GM19438 (cell line): Measurements from ENCODE around the gene DDB1.

Experiments used
- ATAC-seq: cut with Tn5 transposase; IDR thresholded peaks from one replicate; pipeline ENCODE4 v1.9.1; 2021; ENCODE audit warnings: low read depth; ENCODE audit not compliant: unreplicated experiment

DDB1 gene

DNA sequence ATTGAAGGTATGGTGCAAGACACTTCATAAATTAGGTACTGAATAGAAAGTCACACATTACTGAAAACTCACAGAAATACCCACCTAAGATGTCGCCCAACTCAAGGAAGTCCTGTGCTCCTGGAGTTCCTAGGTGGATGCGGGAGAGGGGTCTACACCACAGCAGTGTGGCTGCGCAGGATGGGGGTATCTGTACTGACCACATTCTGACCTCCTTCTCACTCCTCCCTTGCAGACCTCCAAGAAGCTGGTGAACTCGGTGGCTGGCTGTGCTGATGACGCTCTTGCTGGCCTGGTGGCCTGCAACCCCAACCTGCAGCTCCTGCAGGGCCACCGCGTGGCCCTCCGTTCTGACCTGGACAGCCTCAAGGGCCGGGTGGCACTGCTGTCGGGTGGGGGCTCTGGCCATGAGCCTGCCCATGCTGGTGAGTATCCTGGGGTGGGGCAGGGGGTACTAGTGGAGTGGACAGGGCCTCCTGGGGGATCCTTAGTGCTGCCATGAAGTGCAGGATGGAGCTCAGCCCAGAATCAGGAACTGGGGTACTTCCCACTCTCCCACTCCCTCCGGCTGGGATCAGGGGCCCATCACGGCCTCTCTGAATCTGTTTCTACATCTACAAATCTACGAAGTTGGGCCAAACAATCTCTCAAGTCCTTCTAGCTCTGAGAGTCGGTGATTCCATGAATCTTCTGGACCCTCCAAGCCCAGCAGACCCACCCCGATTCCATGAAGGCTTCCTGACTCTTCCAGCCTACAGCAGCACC lies 5.0 kb upstream of the DDB1 start:
- no peak for ATAC-seq

GRCh38 chr11:61336171-61336935 lies 3.4 kb upstream of the DDB1 start:
- no peak for ATAC-seq

DNA sequence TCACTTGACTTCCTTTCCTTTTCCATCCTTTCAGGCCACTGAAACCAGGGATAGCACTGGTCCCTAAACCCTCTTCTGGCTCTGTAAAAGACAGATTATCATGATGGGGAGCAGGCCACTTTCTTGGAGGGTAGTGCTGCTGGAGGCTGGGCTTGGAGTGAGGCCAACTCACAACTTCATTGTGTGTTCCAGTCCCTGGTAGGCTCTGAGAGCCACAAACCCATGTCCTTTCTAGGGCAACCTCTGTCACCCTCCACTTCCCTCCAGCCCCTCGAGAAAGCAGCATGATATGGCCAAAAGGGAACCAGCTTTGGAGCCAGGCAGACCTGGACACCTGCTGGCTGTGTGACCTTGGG lies 2.4 kb upstream of the DDB1 start:
- no peak for ATAC-seq

- ATAC-seq = no peak
Measured at GRCh38 chr11:61334434-61335354, 1.8 kb upstream of the DDB1 start.

DNA sequence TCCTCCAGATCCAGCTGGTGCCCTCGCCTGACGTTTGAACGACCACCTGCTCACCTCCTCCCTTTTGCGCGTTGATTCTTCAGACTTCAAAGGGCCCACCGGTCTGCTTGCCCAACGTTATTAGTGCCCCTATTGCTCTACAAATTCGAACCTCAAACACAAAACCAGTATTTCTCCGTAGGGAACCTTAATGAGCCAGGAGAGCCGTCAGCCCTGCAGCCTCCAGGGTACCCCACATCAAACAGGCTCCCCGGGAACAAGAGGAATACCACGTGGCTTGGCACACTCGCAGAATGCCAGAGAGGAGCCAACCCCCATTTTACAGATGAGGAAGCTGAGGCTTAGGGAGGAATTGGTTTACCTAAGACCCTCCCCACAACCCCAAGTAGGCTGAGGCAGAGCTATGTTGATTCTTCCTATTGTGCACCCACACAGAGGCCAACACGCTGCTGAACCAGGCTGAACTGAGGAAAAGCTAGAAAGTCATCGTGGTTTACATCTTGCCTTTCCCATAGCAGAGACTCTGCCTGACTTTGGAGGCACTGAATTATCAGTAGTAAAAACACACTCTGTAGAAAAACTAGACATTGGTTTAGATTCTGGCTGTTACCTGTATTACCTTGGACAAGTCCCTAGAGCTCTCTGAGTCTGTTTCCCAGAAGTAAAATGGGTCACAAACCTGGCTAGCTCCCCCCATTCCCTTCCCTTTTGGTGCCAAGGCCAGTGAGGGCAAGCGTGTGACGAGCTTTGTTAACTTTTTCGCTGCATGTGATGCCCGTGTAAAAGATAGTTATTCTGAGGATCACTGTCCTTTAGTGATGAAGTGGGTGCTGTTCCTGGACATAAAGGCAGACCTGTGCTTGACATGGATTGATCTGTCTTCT lies 887 bp upstream of the DDB1 start:
- no peak for ATAC-seq

- ATAC-seq = peak; percentile 4
Measured at GRCh38 chr11:61332281-61332796, 566 bp downstream of the DDB1 start.

- ATAC-seq = no peak
Measured at GRCh38 chr11:61331651-61332050, 1.3 kb downstream of the DDB1 start.

GRCh38 chr11:61329871-61330270 lies 3.0 kb downstream of the DDB1 start:
- no peak for ATAC-seq

- no peak for ATAC-seq
Measured at GRCh38 chr11:61328351-61328750, 4.6 kb downstream of the DDB1 start.

DNA sequence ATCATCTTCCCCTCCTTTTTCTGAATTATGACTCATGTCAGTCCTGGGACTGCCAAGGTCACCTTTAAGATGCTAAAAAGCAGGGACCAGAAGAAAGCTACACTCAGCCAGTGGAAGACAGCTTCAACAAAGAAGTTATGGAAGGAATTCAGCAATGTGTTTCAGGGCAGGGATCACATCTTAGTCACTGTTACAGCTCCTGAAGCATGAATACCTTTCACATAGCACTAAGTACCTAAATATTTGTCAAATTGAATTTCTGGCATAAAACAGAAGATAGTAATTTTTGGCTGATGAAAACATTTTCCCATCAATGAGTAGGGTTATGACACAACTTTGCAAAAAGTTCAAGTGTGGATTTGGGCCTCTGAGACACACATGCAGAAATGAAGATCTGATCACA lies 5.2 kb downstream of the DDB1 start:
- ATAC-seq = no peak

GRCh38 chr11:61325649-61326414 lies 7.1 kb downstream of the DDB1 start:
- ATAC-seq = no peak

DNA sequence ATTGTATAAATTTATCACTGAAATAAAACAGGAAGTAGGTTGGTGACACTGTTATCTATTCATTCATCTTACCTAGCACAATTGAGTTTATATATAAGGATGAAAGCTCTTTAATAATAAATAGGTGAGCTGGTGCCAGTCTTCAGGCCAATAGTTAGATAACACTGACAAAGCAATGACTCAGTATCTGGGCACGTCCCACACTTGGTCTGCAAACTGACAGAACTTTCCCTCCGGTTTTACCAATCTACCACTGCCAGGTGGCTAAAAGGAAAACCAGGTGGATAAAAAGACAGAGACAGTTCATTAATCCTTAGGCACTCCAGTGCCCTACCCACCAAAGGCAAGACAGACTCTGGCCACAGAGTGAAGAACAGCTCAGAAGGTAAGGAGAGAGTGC lies 17.6 kb downstream of the DDB1 start:
- no peak for ATAC-seq

DNA sequence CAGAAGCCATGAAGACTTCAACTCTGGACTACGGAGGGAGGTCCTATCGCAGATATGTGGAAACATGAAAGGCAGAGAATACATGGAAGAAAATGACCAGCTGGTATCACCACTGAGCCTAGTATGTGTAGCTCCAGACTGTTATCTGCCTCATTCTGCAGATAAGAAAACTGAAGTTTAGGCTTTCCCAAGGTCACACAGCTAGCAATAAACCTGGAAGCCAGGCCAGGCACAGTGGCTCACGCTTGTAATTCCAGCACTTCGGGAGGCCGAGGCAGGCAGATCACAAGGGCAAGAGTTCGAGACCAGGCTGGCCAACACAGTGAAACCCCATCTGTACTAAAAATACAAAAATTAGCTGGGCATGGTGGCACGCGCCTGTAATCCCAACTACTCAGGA lies 22.2 kb downstream of the DDB1 start:
- no peak for ATAC-seq

GRCh38 chr11:61309739-61310138 lies 23.2 kb downstream of the DDB1 start:
- no peak for ATAC-seq

DNA sequence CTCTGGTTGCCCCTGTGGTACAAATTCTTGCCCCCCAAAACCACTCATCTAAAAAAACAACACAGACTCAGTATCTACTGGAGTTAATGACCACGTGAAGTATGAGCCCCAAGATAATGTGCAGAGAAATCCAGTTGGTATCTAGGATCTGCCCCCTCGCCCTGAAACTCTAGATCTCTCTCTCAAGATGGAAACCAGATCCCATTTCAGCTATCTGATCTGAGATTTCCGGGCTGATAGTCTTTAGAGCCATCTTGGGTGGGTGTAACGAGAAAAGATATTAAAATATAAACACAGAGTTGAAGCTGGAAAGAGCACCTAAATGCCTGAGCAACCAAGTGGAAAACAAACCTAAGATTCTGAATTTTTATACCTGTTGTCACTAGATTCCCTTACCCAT lies 23.8 kb downstream of the DDB1 start:
- no peak for ATAC-seq

DNA sequence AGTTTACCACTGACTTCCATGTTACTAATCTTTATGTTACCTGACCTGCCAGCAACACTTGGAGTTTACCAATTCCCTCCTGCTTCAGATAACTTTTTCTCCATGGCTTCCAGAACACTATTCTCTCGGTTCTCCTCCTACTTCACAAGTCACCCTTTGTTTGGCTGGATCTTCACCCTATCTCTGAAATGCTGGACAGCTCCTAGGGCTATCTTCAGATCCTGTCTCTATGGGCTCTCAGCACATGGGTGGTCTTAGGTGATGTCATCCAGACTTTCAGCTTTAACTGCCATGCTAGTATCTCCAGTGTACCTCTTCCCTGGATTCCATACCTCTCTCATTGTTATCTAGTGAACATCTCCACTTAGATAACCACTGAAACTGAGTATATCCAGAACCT lies 25.6 kb downstream of the DDB1 start:
- ATAC-seq = no peak

DNA sequence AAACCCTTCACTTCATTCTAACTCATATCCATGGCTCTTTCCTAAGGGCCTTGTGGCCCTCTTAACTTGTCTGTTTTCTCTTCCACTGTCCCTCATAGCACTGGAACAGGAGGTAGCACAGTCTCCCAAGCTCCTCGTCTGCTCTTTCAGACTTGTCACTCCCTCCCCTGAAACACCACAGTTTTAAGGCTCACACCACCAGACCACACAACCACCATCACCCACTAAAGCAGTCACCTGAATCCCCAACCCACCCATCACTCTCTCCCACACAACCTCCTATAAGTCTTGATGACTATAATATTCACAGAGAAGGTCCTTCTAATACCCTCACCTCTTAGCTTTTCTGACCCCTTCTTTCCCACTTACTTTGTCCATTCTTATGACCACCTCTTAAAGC lies 26.7 kb downstream of the DDB1 start:
- no peak for ATAC-seq

DNA sequence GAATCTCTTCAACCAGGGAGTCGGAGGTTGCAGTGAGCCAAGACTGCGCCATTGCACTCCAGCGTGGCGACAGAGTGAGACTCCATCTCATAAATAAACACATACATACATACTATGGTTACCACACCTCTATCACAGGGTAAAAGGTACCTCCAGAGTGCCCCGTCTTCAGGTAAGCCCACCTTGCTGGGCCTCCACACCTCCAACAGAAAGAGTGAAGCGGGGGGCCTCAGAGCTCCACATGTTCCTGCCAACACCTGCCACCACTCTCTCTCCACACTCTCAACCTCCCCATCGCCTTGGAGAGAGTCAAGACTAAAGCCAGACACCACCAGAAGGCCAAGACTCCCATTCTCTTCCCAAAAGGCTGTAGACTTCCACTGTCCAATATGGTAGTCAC lies 27.5 kb downstream of the DDB1 start:
- ATAC-seq = no peak

GRCh38 chr11:61303725-61304124 lies 29.2 kb downstream of the DDB1 start:
- ATAC-seq = no peak
